Adrenal gland (tissue), 5 donors: ENCODE results near the gene HDAC4.

Experiments used
- POLR2A ChIP-seq, 2 donors: fragments of 450-650 bp; IDR thresholded peaks; one replicate each; pipeline ENCODE4 v1.6.1; 2017; ENCODE audit warnings: antibody characterized with exemption in 2 of 2, mild to moderate bottlenecking in 2 of 2, moderate library complexity in 1 of 2
- TF ChIP-seq, protein P1 (sequence below), 6 experiments: fragments of 450-650 bp in 4 of 6; fragments of 200-600 bp in 2 of 6; sonication (generic) in 1 of 6; IDR thresholded peaks; 1 replicate in 5 of 6; 2 replicates in 1 of 6; pipeline versions ENCODE4 v1.5.1 to v1.8.0; 2016 to 2021; ENCODE audit warnings: antibody characterized with exemption in 6 of 6, mild to moderate bottlenecking in 2 of 6, moderate library complexity in 1 of 6
- donor health status: DM: no; HTN: no; CAD: no.

DNA sequence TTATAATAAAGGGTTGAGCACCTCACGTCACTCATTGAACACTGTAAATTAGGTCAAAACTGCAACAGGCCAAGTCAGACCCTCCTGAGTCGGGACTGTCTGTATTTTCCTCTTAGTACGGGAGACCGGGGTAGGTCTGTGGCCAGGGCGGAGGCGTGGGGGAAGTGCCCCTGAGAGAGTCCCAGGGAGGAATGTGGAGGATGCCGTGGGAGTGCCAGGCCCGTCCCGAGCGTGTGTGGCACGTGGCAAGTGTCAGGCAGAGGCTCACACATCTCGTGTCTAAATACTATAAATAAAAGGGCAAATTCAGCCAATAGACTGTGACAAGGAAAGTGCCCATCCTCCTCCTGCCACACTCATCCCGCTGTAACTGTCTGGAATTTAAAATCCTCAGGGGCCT, 6.3 kb upstream of the HDAC4 start:
- no peak for TF ChIP-seq POLR2A (IDR thresholded peaks at IDR 0.05)
- TF ChIP-seq, protein P1, sequence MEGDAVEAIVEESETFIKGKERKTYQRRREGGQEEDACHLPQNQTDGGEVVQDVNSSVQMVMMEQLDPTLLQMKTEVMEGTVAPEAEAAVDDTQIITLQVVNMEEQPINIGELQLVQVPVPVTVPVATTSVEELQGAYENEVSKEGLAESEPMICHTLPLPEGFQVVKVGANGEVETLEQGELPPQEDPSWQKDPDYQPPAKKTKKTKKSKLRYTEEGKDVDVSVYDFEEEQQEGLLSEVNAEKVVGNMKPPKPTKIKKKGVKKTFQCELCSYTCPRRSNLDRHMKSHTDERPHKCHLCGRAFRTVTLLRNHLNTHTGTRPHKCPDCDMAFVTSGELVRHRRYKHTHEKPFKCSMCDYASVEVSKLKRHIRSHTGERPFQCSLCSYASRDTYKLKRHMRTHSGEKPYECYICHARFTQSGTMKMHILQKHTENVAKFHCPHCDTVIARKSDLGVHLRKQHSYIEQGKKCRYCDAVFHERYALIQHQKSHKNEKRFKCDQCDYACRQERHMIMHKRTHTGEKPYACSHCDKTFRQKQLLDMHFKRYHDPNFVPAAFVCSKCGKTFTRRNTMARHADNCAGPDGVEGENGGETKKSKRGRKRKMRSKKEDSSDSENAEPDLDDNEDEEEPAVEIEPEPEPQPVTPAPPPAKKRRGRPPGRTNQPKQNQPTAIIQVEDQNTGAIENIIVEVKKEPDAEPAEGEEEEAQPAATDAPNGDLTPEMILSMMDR (IDR thresholded peaks at IDR 0.05): no peak
